HCT116 (cell line): ENCODE results near the gene ADNP2.

ENCODE experiments used
- EGR1 ChIP-seq: IDR thresholded peaks from 2 replicates; pipeline ENCODE4 v1.6.1; 2012; ENCODE audit warnings: low read depth
- EZH2phosphoT487 ChIP-seq: fragments of 200-600 bp; IDR thresholded peaks from 2 replicates; pipeline ENCODE4 v1.6.1; 2018; ENCODE audit warnings: antibody characterized with exemption, borderline replicate concordance
- JUND ChIP-seq: IDR thresholded peaks from 2 replicates; pipeline ENCODE4 v1.6.1; 2012
- POLR2A ChIP-seq: IDR thresholded peaks from 2 replicates; pipeline ENCODE4 v1.7.0; 2011; ENCODE audit warnings: borderline replicate concordance; ENCODE audit not compliant: insufficient read depth, insufficient read length; ENCODE audit errors: extremely low read depth
- POLR2AphosphoS5 ChIP-seq: IDR thresholded peaks from 2 replicates; pipeline ENCODE4 v1.6.1; 2011; ENCODE audit warnings: mild to moderate bottlenecking, low read depth, low read length, moderate library complexity
- ZNF274 ChIP-seq: fragments of 200-500 bp; sonication (Bioruptor generic); IDR thresholded peaks from 2 replicates; pipeline ENCODE4 v1.6.1; 2014; ENCODE audit warnings: mild to moderate bottlenecking, low read depth, low read length, inconsistent platforms
- TF ChIP-seq, protein P1 (sequence below), 3 experiments: fragments of 200-600 bp in 1 of 3; sonication (generic) in 1 of 3; IDR thresholded peaks in 2 of 3; conservative IDR thresholded peaks in 1 of 3; 2 replicates each; pipeline ENCODE4 v1.5.1; 2012 to 2017; ENCODE audit warnings: low read depth in 2 of 3, low read length in 2 of 3, antibody characterized with exemption in 1 of 3, borderline replicate concordance in 1 of 3, control low read depth in 1 of 3, mild to moderate bottlenecking in 1 of 3, mixed read lengths in 1 of 3, mixed run types in 1 of 3, moderate library complexity in 1 of 3; ENCODE audit not compliant: insufficient read depth in 1 of 3
- TF ChIP-seq, protein P2 (sequence below): IDR thresholded peaks from 2 replicates; pipeline ENCODE4 v1.6.1; 2012; ENCODE audit warnings: low read depth
- TF ChIP-seq, protein P3 (sequence below): IDR thresholded peaks from 2 replicates; pipeline ENCODE4 v1.6.1; 2012

DNA sequence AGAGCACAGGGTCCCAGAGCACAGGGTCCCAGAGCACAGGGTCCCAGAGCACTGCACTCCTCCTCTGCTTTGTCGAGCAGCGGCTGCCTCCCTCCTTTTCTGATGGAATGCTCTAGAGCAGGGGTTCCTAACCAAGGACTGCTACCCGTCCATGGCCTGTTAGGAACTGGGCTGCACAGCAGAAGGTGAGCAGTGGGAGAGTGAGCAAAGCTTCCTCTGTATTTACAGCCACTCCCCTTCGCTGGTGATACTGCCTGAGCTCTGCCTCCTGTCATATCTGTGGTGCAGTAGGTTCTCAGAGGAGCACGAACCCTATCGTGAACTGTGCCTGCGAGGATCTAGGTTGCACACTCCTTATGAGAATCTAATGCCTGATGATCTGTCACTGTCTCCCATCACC is 33.1 kb upstream of the ADNP2 start:
- TF ChIP-seq, protein P1, sequence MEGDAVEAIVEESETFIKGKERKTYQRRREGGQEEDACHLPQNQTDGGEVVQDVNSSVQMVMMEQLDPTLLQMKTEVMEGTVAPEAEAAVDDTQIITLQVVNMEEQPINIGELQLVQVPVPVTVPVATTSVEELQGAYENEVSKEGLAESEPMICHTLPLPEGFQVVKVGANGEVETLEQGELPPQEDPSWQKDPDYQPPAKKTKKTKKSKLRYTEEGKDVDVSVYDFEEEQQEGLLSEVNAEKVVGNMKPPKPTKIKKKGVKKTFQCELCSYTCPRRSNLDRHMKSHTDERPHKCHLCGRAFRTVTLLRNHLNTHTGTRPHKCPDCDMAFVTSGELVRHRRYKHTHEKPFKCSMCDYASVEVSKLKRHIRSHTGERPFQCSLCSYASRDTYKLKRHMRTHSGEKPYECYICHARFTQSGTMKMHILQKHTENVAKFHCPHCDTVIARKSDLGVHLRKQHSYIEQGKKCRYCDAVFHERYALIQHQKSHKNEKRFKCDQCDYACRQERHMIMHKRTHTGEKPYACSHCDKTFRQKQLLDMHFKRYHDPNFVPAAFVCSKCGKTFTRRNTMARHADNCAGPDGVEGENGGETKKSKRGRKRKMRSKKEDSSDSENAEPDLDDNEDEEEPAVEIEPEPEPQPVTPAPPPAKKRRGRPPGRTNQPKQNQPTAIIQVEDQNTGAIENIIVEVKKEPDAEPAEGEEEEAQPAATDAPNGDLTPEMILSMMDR (IDR thresholded peaks at IDR 0.05 in 2 of 3, conservative IDR thresholded peaks at IDR 0.05 in 1 of 3; ENCODE audit: borderline replicate concordance in 1 of 3, insufficient read depth in 1 of 3, low read depth in 2 of 3, low read length in 2 of 3), result no peak
- TF ChIP-seq, protein P2, sequence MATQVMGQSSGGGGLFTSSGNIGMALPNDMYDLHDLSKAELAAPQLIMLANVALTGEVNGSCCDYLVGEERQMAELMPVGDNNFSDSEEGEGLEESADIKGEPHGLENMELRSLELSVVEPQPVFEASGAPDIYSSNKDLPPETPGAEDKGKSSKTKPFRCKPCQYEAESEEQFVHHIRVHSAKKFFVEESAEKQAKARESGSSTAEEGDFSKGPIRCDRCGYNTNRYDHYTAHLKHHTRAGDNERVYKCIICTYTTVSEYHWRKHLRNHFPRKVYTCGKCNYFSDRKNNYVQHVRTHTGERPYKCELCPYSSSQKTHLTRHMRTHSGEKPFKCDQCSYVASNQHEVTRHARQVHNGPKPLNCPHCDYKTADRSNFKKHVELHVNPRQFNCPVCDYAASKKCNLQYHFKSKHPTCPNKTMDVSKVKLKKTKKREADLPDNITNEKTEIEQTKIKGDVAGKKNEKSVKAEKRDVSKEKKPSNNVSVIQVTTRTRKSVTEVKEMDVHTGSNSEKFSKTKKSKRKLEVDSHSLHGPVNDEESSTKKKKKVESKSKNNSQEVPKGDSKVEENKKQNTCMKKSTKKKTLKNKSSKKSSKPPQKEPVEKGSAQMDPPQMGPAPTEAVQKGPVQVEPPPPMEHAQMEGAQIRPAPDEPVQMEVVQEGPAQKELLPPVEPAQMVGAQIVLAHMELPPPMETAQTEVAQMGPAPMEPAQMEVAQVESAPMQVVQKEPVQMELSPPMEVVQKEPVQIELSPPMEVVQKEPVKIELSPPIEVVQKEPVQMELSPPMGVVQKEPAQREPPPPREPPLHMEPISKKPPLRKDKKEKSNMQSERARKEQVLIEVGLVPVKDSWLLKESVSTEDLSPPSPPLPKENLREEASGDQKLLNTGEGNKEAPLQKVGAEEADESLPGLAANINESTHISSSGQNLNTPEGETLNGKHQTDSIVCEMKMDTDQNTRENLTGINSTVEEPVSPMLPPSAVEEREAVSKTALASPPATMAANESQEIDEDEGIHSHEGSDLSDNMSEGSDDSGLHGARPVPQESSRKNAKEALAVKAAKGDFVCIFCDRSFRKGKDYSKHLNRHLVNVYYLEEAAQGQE, result no peak
- no peak for TF ChIP-seq POLR2A
- no peak for TF ChIP-seq POLR2AphosphoS5
- TF ChIP-seq, protein P3, sequence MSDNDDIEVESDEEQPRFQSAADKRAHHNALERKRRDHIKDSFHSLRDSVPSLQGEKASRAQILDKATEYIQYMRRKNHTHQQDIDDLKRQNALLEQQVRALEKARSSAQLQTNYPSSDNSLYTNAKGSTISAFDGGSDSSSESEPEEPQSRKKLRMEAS, result no peak
- TF ChIP-seq JUND, result no peak
- no peak for TF ChIP-seq EGR1
- TF ChIP-seq ZNF274, result no peak
- TF ChIP-seq EZH2phosphoT487, result no peak
